Progenitor cell of endocrine pancreas (in vitro differentiated cells): ENCODE results near the gene TMEM164. TPM values are rescaled to one million over a fixed set of nuclear protein-coding genes. Genes with fewer than 3 reads are reported as not detected.
"Not testable (repeated sequence)": the region's sequence is repeated elsewhere in the genome, so short reads cannot be mapped to it uniquely, and the experiment has no call there.

Experiments used
- DNase-seq: peaks from one replicate; pipeline ENCODE4 v3.0.0; 2021; ENCODE audit warnings: low spot score; ENCODE audit not compliant: unreplicated experiment
- H3K27ac Mint-ChIP-seq: 2 replicates; pipeline ENCODE4 v1.8.0; 2021; ENCODE audit warnings: mild to moderate bottlenecking, moderate library complexity, mixed read lengths
- H3K27me3 Mint-ChIP-seq: 2 replicates; pipeline ENCODE4 v1.8.0; 2021; ENCODE audit warnings: mixed read lengths
- H3K36me3 Mint-ChIP-seq: 2 replicates; pipeline ENCODE4 v1.8.0; 2022; ENCODE audit warnings: mixed read lengths; ENCODE audit not compliant: insufficient read depth
- H3K4me1 Mint-ChIP-seq: 2 replicates; pipeline ENCODE4 v1.8.0; 2021; ENCODE audit warnings: low read depth, mixed read lengths
- H3K4me3 Mint-ChIP-seq: 2 replicates; pipeline ENCODE4 v1.8.0; 2021; ENCODE audit warnings: low read depth, mild to moderate bottlenecking, moderate library complexity, mixed read lengths
- H3K9me3 Mint-ChIP-seq: 2 replicates; pipeline ENCODE4 v1.8.0; 2021; ENCODE audit warnings: low read depth, mixed read lengths
- total RNA-seq: library from RNA; stranded (reverse); gene quantifications from 2 replicates; pipeline ENCODE4 v1.2.1, GENCODE V29; 2021
- TF ChIP-seq, protein P1 (sequence below): fragments of 200-600 bp; sonication (generic); IDR thresholded peaks from one replicate; pipeline ENCODE4 v1.5.0; 2021; ENCODE audit warnings: antibody characterized with exemption, mild to moderate bottlenecking; ENCODE audit not compliant: unreplicated experiment

The TMEM164 gene
- total RNA-seq, 1 donor from 2014 or later, result 109 TPM

DNA sequence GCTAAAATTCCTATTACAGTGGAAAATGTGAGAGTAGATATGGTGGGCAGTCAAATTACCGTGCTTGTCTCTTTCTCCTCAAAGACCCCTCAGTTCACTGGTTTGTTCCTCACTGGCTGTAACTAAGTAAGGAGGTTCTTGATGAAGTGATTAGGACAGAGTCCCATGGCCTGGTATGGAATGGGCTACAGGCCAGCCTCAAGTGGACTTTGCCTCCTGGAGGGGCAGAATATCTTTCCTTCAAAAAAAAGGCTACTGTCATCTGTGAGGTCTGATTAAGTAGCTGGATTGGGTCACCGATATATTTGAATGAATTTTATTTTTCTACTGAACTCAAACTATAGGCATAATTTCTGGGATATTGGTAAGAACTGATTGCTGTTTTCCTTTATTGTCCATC lies 38.5 kb upstream of the TMEM164 start:
- TF ChIP-seq, protein P1, sequence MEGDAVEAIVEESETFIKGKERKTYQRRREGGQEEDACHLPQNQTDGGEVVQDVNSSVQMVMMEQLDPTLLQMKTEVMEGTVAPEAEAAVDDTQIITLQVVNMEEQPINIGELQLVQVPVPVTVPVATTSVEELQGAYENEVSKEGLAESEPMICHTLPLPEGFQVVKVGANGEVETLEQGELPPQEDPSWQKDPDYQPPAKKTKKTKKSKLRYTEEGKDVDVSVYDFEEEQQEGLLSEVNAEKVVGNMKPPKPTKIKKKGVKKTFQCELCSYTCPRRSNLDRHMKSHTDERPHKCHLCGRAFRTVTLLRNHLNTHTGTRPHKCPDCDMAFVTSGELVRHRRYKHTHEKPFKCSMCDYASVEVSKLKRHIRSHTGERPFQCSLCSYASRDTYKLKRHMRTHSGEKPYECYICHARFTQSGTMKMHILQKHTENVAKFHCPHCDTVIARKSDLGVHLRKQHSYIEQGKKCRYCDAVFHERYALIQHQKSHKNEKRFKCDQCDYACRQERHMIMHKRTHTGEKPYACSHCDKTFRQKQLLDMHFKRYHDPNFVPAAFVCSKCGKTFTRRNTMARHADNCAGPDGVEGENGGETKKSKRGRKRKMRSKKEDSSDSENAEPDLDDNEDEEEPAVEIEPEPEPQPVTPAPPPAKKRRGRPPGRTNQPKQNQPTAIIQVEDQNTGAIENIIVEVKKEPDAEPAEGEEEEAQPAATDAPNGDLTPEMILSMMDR, result no peak
- Mint-ChIP-seq H3K27ac (no peak overlapping the region), H3K9me3 (no peaks in the 10 kb centered on the region), H3K36me3 (no peaks in the 10 kb centered on the region), H3K4me3 (no peak overlapping the region), H3K27me3 (peaks cover 5% of the 10 kb centered on the region), H3K4me1 (peaks cover 2% of the 10 kb centered on the region)
- DNase-seq, result no peak

DNA sequence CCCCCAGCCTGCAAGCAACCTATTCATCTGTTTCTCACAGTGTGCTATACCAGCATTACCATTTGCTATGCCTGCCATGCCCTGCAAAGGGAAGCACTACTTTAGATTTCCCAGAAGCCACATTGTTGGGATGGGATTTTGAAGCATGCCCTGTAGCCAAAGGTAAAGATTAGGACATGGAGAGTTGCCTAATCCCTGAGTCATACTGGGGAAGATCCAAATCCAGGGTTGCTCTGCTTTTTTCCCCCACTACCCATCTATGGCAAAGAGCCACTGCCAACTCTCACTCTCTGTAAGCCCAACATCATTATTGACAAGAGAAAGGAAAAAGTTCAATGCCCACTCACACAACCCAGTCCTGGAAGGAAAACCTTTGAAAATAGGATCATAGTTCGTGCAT lies 36.7 kb upstream of the TMEM164 start:
- Mint-ChIP-seq H3K4me3 (no peak overlapping the region), H3K36me3 (no peaks in the 10 kb centered on the region), H3K27ac (no peak overlapping the region), H3K9me3 (no peaks in the 10 kb centered on the region), H3K27me3 (peaks cover 5% of the 10 kb centered on the region), H3K4me1 (peaks cover 2% of the 10 kb centered on the region)
- TF ChIP-seq, protein P1, result no peak
- DNase-seq, result no peak

DNA sequence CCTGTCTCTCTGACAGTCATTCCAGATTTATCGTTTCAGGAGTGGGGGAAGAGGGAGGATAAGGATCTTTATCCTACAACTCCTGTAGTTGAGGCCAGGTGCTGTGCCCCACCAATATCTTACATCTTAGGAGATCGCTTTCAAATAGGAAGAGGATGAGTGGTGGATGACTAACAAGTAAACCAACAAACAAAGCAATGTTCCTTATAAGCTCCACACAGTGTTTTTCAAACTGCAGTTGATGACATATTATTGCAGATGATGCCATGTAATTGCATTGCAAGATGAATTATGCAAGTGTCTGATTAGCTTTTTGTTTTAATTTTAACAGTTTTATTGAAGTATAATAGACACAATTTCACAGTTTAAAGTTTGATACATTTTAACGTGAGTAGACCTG lies 35.8 kb upstream of the TMEM164 start:
- Mint-ChIP-seq H3K4me1 (peaks cover 2% of the 10 kb centered on the region), H3K36me3 (no peaks in the 10 kb centered on the region), H3K9me3 (no peaks in the 10 kb centered on the region), H3K4me3 (no peak overlapping the region), H3K27ac (no peak overlapping the region), H3K27me3 (peaks cover 5% of the 10 kb centered on the region)
- TF ChIP-seq, protein P1, result no peak
- DNase-seq, result no peak

DNA sequence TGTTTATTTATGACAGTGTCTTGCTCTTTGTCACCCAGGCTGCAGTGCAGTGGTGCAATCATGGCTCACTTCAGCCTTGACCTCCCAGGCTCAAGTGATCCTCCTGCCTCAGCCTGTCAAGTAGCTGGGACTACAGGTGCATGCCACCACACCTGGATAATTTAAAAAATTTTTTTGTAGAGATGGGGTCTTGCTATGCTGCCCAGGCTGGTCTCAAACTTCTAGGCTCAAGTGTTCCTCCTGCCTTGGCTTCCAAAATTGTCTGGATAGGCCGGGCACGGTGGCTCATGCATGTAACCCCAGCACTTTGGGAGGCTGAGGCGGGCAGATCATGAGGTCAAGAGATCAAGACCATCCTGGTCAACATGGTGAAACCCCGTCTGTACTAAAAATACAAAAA lies 32.1 kb upstream of the TMEM164 start:
- H3K27me3 Mint-ChIP-seq, H3K4me3 Mint-ChIP-seq, H3K4me1 Mint-ChIP-seq, H3K27ac Mint-ChIP-seq, H3K9me3 Mint-ChIP-seq, H3K36me3 Mint-ChIP-seq, DNase-seq: not testable (repeated sequence)

DNA sequence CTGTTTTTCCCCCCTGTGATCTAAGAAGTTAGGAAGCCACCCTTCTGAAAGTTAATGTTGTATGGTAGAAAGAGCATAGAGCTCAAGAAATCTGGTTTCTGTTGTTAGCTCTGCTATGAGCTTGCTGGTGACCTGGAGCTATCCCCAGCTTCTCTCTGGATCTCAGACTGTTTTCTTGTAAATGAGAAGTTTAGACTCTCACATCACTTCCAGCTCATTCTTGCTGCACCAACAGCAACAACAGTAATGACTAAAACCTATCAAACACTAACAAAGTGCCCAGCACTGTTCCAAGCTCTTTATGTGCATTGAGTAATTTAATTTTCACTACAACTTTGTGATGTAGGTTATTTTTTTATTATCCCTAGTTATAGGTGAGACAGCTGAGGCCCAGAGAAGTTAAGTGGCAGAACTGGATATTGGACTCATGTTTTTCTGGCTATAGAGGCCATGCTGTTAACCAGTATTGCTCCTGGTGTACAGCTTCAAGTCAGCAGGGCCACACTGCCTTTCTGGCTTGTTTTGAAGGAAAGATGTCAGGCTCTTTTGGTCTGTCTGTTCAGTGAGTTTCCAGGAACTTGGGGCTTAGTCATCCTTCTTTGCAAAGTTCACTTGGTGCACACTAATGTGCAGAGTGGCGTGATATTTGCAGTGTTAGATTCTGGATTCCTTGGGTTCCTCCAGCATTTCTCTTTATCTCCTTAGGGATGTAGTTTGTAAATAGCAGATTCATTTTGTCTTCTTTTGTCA lies 27.8 kb upstream of the TMEM164 start:
- DNase-seq, result no peak
- Mint-ChIP-seq H3K27me3 (peaks cover 9% of the 10 kb centered on the region), H3K4me1 (no peaks in the 10 kb centered on the region), H3K36me3 (no peaks in the 10 kb centered on the region), H3K4me3 (no peak overlapping the region), H3K27ac (no peak overlapping the region), H3K9me3 (no peaks in the 10 kb centered on the region)
- TF ChIP-seq, protein P1, result no peak

DNA sequence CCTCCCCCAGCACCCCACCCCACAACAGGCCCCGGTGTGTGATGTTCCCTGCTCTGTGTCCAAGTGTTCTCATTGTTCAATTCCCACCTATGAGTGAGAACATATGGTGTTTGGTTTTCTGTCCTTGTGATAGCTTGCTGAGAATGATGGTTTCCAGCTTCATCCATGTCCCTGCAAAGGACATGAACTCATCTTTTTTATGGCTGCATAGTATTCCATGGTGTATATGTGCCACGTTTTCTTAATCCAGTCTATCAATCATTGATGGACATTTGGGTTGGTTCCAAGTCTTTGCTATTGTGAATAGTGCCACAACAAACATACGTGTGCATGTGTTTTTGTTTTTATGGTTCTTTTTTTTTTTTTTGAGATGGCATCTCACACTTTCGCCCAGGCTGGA lies 17.7 kb upstream of the TMEM164 start:
- not testable (repeated sequence) for DNase-seq, H3K4me3 Mint-ChIP-seq, H3K4me1 Mint-ChIP-seq, H3K27me3 Mint-ChIP-seq, H3K9me3 Mint-ChIP-seq, H3K27ac Mint-ChIP-seq, H3K36me3 Mint-ChIP-seq
